ENCODE measurements around the gene TMEM190.

GRCh38 chr19:55392820-55393761 lies 16.5 kb downstream of the TMEM190 start:
- no peak for TF ChIP-seq CTCF (IDR thresholded peaks at IDR 0.05 in 2 of 3, conservative IDR thresholded peaks at IDR 0.05 in 1 of 3; ENCODE audit: control insufficient read depth in 2 of 3, extremely low read depth in 1 of 3, insufficient read depth in 1 of 3, low read depth in 3 of 3, low read length in 3 of 3)
- TF ChIP-seq ZBTB33 (IDR thresholded peaks at IDR 0.05): no peak
- TF ChIP-seq CREM (IDR thresholded peaks at IDR 0.05; ENCODE audit: low read depth): no peak
- no peak for TF ChIP-seq NFIC (IDR thresholded peaks at IDR 0.05; ENCODE audit: low read depth, low read length)
- no peak for TF ChIP-seq POLR2A (IDR thresholded peaks at IDR 0.05; ENCODE audit: low read depth, low read length)

Data from GM12878 (cell line).